ENCODE data around the gene CTSE. TPM values are rescaled to one million over a fixed set of nuclear protein-coding genes. Genes with fewer than 3 reads are reported as not detected.

The CTSE gene
- total and polyA plus RNA-seq, 2 of the 4 experiments (the other 2 are of a cell fraction): not detected

DNA sequence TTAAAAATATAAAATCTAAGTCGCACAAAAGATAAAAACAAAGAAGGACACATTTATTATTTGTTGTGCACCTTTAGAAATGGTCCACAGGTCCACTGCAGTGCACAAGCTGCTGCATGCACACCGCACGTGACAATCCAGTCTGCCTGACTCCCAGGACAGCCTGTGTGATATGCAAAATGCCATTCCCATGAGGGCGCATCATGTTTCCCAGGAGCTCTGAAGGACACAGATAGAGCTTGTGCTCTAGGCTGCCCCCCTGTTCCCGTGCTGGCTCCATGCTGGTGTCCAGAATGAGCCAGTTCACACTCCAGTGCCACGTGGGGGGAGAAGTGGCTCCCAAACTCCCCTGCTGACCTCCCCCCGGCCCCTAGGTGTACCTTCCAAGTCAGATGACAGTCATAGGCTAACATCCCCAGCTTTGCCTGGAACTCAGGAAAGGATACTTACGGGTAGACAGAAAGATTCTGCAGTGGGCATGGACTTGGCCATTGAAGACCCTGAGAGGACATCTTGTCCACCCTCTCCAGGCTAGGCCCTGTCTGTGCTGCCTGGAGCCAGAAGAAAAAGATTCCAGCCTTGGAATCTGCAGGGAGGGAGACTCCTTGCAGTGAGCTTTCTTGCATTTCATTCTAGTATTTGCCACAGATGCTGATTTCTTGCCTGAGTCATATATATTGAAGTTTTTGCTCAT lies 46.8 kb downstream of the CTSE start:
- WGBS, 2 experiments (ENCODE audit: extremely low coverage in 2 of 2, insufficient read length in 1 of 2): 50% methylated on average over 2 of the region's 8 CpGs; no CpG with 5 or more reads in 1 of the 2 experiments
- Histone ChIP-seq H3K56ac (ENCODE audit: extremely low read depth, insufficient read depth, low read length) (no peak overlapping the region), H3K9ac (ENCODE audit: low read depth, low read length) (no peak overlapping the region), H3K79me1 (ENCODE audit: low read depth in 1 of 2, low read length in 2 of 2) (no peaks in the 10 kb centered on the region), H4K5ac (ENCODE audit: low read depth, low read length) (no peak overlapping the region), H2BK20ac (ENCODE audit: low read depth, low read length) (no peak overlapping the region), H2BK15ac (ENCODE audit: low read depth, low read length) (no peak overlapping the region), H3K36me3 (ENCODE audit: control insufficient read depth, insufficient read depth, low read length) (no peaks in the 10 kb centered on the region), H3K4me3 (ENCODE audit: insufficient read depth, low read depth, low read length) (no peak overlapping the region), H2AFZ (replicated peaks; ENCODE audit: low read length, poor library complexity) (peak overlapping the region; percentile 56), H3K4ac (ENCODE audit: low read depth, low read length) (no peak overlapping the region), H2AK9ac (replicated peaks; ENCODE audit: low read depth, low read length, poor library complexity) (no peak overlapping the region), H3K4me2 (ENCODE audit: low read depth, low read length) (no peak overlapping the region), H4K8ac (ENCODE audit: low read depth in 2 of 2, low read length in 2 of 2) (no peak overlapping the region), H3K27me3 (ENCODE audit: control insufficient read depth, insufficient read depth, low read length) (no peaks in the 10 kb centered on the region), H3K18ac (ENCODE audit: low read depth, low read length) (no peak overlapping the region), H3K23ac (ENCODE audit: low read depth, low read length) (no peak overlapping the region), H3K14ac (replicated peaks; ENCODE audit: low read depth, low read length) (no peak overlapping the region), H2BK120ac (ENCODE audit: low read depth, low read length) (no peak overlapping the region), H3K4me1 (ENCODE audit: control insufficient read depth, insufficient read depth, low read length) (no peaks in the 10 kb centered on the region), H4K20me1 (ENCODE audit: insufficient read depth, low read length) (no peaks in the 10 kb centered on the region; the same call in 1 of the 2 replicates), H3K9me1 (ENCODE audit: insufficient read depth, low read length) (peaks cover 27% of the 10 kb centered on the region), H3K27ac (ENCODE audit: insufficient read depth, low read length) (no peak overlapping the region), H2AK5ac (ENCODE audit: low read depth, low read length) (no peak overlapping the region), H3K9me3 (ENCODE audit: control insufficient read depth, insufficient read depth, low read length) (no peaks in the 10 kb centered on the region), H4K91ac (ENCODE audit: insufficient read depth, low read depth, low read length) (no peak overlapping the region), H2BK5ac (ENCODE audit: low read depth, low read length, poor library complexity, severe bottlenecking) (no peak overlapping the region)
- CTCF ChIA-PET: interaction anchor here (0.6 to 3.3 kb wide), 36 partner anchors 8 to 385 kb away, joined by 3 to 161 read pairs (median 5); partner anchors contain the start of genes RAB29 and RAB7B
- peak; percentile 81 for DNase-seq
- TF ChIP-seq MXI1 (IDR thresholded peaks at IDR 0.05; ENCODE audit: borderline replicate concordance, low read depth, low read length) (no peak), RAD21 (IDR thresholded peaks at IDR 0.05; ENCODE audit: low read length) (no peak), BHLHE40 (IDR thresholded peaks at IDR 0.05; ENCODE audit: low read depth, low read length) (peak; percentile 91), SMC3 (IDR thresholded peaks at IDR 0.05; ENCODE audit: low read depth, low read length) (peak; percentile 3; the same call in 1 of the 2 replicates), MAZ (IDR thresholded peaks at IDR 0.05; ENCODE audit: borderline replicate concordance, low read depth, low read length) (no peak; the same call in 1 of the 2 replicates)
- TF ChIP-seq, protein P1, sequence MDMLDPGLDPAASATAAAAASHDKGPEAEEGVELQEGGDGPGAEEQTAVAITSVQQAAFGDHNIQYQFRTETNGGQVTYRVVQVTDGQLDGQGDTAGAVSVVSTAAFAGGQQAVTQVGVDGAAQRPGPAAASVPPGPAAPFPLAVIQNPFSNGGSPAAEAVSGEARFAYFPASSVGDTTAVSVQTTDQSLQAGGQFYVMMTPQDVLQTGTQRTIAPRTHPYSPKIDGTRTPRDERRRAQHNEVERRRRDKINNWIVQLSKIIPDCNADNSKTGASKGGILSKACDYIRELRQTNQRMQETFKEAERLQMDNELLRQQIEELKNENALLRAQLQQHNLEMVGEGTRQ (IDR thresholded peaks at IDR 0.05; ENCODE audit: low read depth, low read length): peak; percentile 57
- TF ChIP-seq, protein P2, sequence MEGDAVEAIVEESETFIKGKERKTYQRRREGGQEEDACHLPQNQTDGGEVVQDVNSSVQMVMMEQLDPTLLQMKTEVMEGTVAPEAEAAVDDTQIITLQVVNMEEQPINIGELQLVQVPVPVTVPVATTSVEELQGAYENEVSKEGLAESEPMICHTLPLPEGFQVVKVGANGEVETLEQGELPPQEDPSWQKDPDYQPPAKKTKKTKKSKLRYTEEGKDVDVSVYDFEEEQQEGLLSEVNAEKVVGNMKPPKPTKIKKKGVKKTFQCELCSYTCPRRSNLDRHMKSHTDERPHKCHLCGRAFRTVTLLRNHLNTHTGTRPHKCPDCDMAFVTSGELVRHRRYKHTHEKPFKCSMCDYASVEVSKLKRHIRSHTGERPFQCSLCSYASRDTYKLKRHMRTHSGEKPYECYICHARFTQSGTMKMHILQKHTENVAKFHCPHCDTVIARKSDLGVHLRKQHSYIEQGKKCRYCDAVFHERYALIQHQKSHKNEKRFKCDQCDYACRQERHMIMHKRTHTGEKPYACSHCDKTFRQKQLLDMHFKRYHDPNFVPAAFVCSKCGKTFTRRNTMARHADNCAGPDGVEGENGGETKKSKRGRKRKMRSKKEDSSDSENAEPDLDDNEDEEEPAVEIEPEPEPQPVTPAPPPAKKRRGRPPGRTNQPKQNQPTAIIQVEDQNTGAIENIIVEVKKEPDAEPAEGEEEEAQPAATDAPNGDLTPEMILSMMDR (conservative IDR thresholded peaks at IDR 0.05; ENCODE audit: low read depth, low read length): 0 out of 2 replicates have a peak, but pooled peaks have one; percentile 17
- POLR2A ChIA-PET (ENCODE audit: unreplicated experiment): interaction anchor here (0.6 kb wide), 1 partner anchor 1405 kb away, joined by 14 read pairs; no protein-coding TSS in a partner anchor
- in situ Hi-C loops (cut with MboI; ENCODE audit: low sequenced_read_pairs): no loop called here
- intact Hi-C loops (cut with micrococcal nuclease): loop anchor here (1.0 to 10.0 kb wide), 5 partner anchors 58 to 382 kb away; partner anchors contain the start of gene SLC41A1
- BruUV-seq (replicated peaks): no TSS peak
- dilution Hi-C loops (cut with HindIII; ENCODE audit: low sequenced_read_pairs, unreplicated experiment): no loop called here
- peak; percentile 74 for ATAC-seq (ENCODE audit: low read depth)
